Lung (tissue), 12 donors: ENCODE measurements around the gene TEX14. TPM values are rescaled to one million over a fixed set of nuclear protein-coding genes. Genes with fewer than 3 reads are reported as not detected.
"Not testable (repeated sequence)": the region's sequence is repeated elsewhere in the genome, so short reads cannot be mapped to it uniquely, and the experiment has no call there.

Experiments
- ATAC-seq: fragments of 200-7000 bp; cut with Tn5 transposase; one replicate; pipeline ENCODE4 v1.9.1; 2020; ENCODE audit warnings: moderate number of reproducible peaks; ENCODE audit not compliant: insufficient read depth, low FRiP score
- DNase-seq, 3 donors: peaks; one replicate each; pipeline ENCODE4 v3.0.0-alpha.2; 2013 to 2017
- H3K27ac ChIP-seq, 2 donors: one replicate each; pipeline ENCODE4 v1.5.1; 2013; ENCODE audit warnings: mild to moderate bottlenecking in 2 of 2, moderate library complexity in 2 of 2, control low read depth in 1 of 2, inconsistent platforms in 1 of 2, low read depth in 1 of 2, low read length in 1 of 2
- H3K27me3 ChIP-seq, 3 donors: one replicate each; pipeline ENCODE4 v1.5.1; 2013; ENCODE audit warnings: low read length in 2 of 3; ENCODE audit not compliant: control insufficient read depth in 3 of 3, insufficient read depth in 3 of 3
- H3K36me3 ChIP-seq, 4 donors: one replicate each; pipeline ENCODE4 v1.5.1; 2013; ENCODE audit warnings: low read length in 4 of 4, mild to moderate bottlenecking in 1 of 4, moderate library complexity in 1 of 4; ENCODE audit not compliant: control insufficient read depth in 4 of 4, insufficient read depth in 4 of 4
- H3K4me1 ChIP-seq, 5 donors: one replicate each; pipeline ENCODE4 v1.5.1; 2013; ENCODE audit warnings: low read length in 5 of 5, mild to moderate bottlenecking in 2 of 5, moderate library complexity in 1 of 5; ENCODE audit not compliant: control insufficient read depth in 5 of 5, insufficient read depth in 5 of 5
- H3K4me3 ChIP-seq: one replicate; pipeline ENCODE4 v1.5.1; 2013; ENCODE audit warnings: mild to moderate bottlenecking, control low read depth, moderate library complexity
- H3K9ac ChIP-seq, 2 donors: one replicate each; pipeline ENCODE4 v1.5.1; 2013; ENCODE audit warnings: low read length in 2 of 2, control low read depth in 1 of 2; ENCODE audit not compliant: insufficient read depth in 1 of 2
- H3K9me3 ChIP-seq, 4 donors: one replicate each; pipeline ENCODE4 v1.5.1; 2013; ENCODE audit warnings: low read length in 3 of 4, mild to moderate bottlenecking in 1 of 4, moderate library complexity in 1 of 4; ENCODE audit not compliant: control insufficient read depth in 4 of 4, insufficient read depth in 3 of 4
- WGBS, 2 donors: extraction: QIAGEN DNeasy Blood & Tissue Kit; methylation state at CpG; one replicate each; pipeline ENCODE4 v1.1.7; 2013; 5-methylcytosine and 5-hydroxymethylcytosine counted together
- polyA plus RNA-seq, 2 donors: library from polyadenylated mRNA; stranded (reverse); fragments of 200-250 nt; gene quantifications; one replicate each; pipeline ENCODE4 v1.2.1, GENCODE V29; 2013
- total RNA-seq, 2 donors: library from RNA; depleted of rRNA in 1 of 2; stranded (reverse); fragments of >200 nt in 1 of 2; gene quantifications; one replicate each; pipeline ENCODE4 v1.2.1, GENCODE V29; 2014 to 2021
- TF ChIP-seq, protein P1 (sequence below): IDR thresholded peaks from 2 replicates; pipeline ENCODE4 v1.5.1; 2012; ENCODE audit warnings: mild to moderate bottlenecking; ENCODE audit errors: control extremely low read depth, extremely low read depth
- donor health status: control.
- donor health status: control.
- donor health status: Bipolar disorder and iron deficiency.
- donor health status: healthy.
- donor health status: DM: yes; HTN: yes; CAD: no.

TEX14 gene
- total and polyA plus RNA-seq, 4 donors: 0.13 to 1.5 (median 0.74) TPM; not detected in 1

DNA sequence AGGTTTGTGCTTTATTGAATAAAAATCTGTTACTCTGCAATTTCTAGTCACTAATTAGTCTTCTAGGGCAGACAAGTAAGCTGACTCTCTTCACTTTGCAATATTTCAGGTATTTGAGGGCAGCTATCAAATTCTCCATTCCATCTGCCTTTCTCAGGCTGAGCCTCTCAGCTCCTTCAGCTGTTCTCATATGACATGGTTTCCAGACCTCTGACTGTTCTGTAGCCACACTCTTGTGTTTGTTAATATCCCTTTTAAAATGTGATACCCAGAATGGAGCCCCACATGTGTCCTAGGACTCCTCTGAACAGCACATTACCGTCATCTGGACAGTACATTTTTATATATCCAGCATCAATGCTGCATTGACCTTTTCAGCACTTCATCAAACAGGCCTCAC is 131.3 kb downstream of the TEX14 start:
- no peaks in the 10 kb centered on the region for H3K4me1 ChIP-seq
- H3K36me3 ChIP-seq: no peaks in the 10 kb centered on the region
- no peak overlapping the region for H3K27ac ChIP-seq
- H3K9ac ChIP-seq: no peak overlapping the region
- no peak overlapping the region for H3K4me3 ChIP-seq
- 85 to 92% methylated on average over 1 of the region's 1 CpG for WGBS, 2 donors
- ATAC-seq (no peak), DNase-seq (no peak)
- TF ChIP-seq, protein P1, sequence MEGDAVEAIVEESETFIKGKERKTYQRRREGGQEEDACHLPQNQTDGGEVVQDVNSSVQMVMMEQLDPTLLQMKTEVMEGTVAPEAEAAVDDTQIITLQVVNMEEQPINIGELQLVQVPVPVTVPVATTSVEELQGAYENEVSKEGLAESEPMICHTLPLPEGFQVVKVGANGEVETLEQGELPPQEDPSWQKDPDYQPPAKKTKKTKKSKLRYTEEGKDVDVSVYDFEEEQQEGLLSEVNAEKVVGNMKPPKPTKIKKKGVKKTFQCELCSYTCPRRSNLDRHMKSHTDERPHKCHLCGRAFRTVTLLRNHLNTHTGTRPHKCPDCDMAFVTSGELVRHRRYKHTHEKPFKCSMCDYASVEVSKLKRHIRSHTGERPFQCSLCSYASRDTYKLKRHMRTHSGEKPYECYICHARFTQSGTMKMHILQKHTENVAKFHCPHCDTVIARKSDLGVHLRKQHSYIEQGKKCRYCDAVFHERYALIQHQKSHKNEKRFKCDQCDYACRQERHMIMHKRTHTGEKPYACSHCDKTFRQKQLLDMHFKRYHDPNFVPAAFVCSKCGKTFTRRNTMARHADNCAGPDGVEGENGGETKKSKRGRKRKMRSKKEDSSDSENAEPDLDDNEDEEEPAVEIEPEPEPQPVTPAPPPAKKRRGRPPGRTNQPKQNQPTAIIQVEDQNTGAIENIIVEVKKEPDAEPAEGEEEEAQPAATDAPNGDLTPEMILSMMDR: no peak
- no peaks in the 10 kb centered on the region for H3K9me3 ChIP-seq
- H3K27me3 ChIP-seq: no peaks in the 10 kb centered on the region

DNA sequence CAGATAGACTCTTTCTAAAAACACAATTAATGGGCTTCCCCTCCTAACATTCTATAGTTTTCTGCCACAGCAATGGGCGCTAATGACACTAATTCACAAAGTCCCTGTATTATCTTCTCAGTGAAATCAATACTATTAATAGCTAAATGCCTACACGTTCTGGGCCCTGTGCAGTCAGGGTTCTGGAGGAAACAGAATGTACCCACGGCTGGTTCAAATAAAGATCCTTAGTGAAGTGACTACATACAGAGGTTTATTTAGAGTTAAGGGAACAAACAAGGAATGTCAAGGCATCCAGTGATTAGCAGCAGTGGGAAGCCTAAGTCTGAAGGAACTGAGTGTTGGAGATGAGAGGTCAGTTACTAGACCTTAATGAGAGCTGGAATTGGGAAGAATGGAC is 133.9 kb downstream of the TEX14 start:
- WGBS, 2 donors: 82 to 88% methylated on average over 3 of the region's 3 CpGs
- TF ChIP-seq, protein P1: no peak

DNA sequence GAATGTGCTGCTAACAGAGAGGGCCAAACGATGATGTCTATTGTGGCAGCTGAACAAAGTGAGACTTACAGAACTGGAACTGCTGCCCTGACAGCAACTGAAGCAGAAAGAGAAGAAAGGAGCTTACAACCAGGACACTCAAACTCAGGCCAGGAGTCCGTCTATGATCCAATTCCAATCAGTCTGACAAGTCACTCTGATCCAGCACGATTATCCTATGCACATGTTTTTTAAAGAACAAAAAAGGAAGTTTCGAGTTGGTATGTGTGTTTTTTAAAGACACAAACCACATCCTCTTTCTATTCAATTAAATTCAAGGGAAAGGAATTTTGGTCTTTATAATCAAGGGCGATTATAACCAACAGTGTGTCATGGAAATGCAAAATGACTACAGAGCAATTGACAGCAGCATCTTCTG is 135.0 kb downstream of the TEX14 start:
- Histone ChIP-seq H3K27me3 (no peaks in the 10 kb centered on the region), H3K4me1 (no peaks in the 10 kb centered on the region), H3K36me3 (no peaks in the 10 kb centered on the region), H3K4me3 (no peak overlapping the region), H3K9me3 (no peaks in the 10 kb centered on the region), H3K9ac (no peak overlapping the region), H3K27ac (no peak overlapping the region)
- TF ChIP-seq, protein P1: no peak
- WGBS, 2 donors: 22 to 46% methylated on average over 5 of the region's 5 CpGs
- DNase-seq: no peak
- no peak for ATAC-seq

More for the DNA sequence above, 133.9 kb downstream of the TEX14 start:
- Histone ChIP-seq H3K27ac (no peak overlapping the region), H3K36me3 (no peaks in the 10 kb centered on the region), H3K9ac (no peak overlapping the region), H3K4me3 (no peak overlapping the region), H3K27me3 (no peaks in the 10 kb centered on the region), H3K4me1 (no peaks in the 10 kb centered on the region), H3K9me3 (no peaks in the 10 kb centered on the region)
- DNase-seq (no peak), ATAC-seq (no peak)

DNA sequence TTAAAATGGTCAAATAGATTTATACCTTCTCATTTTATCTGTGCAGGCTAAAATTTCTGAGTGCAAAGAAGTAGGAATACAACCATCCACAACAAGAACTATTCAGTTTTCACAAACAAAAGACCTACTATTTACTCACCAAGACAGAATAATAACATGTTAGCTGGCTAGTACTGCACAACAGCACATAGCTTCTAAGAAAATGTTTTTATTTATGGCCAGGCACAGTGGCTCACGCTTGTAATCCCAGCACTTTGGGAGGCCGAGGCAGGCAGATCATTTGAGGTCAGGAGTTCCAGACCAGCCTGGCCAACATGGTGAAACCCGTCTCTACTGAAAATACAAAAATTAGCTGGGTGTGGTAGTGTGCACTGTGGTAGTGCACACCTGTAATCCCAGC is 136.7 kb downstream of the TEX14 start:
- not testable (repeated sequence) for H3K4me3 ChIP-seq, ATAC-seq, H3K36me3 ChIP-seq, H3K4me1 ChIP-seq, H3K27me3 ChIP-seq, H3K9me3 ChIP-seq, H3K9ac ChIP-seq, H3K27ac ChIP-seq, DNase-seq
- WGBS, 2 donors: 89 to 97% methylated on average over 3 of the region's 3 CpGs
